ENCODE measurements around the gene CBX7.
A peak's percentile ranks its signal among the peaks of the same experiment; 100 is the strongest.

CBX7 gene

GRCh38 chr22:39152511-39153219, at the start of gene CBX7:
Gene CBX7, minus strand, starts transcription at chr22:39152680. Its CDS starts 236 bp downstream, at chr22:39152444.
- peak; percentile 93 for DNase-seq

GRCh38 chr22:39197578-39197977, 45.1 kb upstream of the CBX7 start:
- no peak for DNase-seq

DNA sequence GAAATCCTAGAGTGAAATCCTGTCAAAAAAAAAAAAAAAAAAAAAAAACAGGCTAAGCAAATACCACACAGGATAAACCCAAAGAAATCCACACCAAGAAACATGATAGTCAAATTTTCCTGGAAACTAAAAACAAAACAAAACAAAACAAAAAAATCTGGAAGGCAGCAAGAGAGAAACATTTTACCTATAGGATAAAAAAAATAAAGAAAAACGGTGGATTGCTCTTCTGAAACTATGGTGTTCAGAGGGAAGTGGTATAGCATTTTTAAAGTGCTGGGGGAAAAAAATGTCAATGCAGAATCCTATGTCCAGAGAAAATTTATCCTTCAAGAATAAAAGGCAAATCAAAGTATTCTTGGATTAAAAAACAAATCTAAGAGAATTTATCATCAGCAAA, 41.6 kb upstream of the CBX7 start:
- no peak for DNase-seq

DNA sequence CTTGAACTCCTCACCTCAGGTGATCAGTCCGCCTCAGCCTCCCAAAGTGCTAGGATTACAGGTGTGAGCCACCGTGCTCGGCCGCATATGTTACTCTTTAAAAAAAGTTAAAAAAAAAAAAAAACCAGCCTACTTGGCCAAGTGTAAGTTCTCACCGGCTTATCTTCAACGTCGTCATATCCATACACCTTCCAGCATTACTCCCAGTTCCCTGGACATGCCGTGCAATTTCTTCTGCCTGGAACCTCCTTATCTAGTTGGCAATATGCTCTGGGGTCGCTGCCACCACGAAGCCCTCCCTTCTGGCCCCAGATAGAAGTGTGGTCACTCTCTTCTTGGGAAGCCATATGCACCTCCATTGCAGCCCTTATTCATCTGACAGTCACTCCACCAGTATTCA, 36.3 kb upstream of the CBX7 start:
- DNase-seq: no peak

- DNase-seq: no peak
These were observed 33.1 kb upstream of the CBX7 start for GRCh38 chr22:39185601-39186012.

- DNase-seq: no peak
These were observed 32.4 kb upstream of the CBX7 start for GRCh38 chr22:39184586-39185577.

- DNase-seq: no peak
These were observed 31.6 kb upstream of the CBX7 start for GRCh38 chr22:39183991-39184585.

- no peak for DNase-seq
These were observed 30.1 kb upstream of the CBX7 start for GRCh38 chr22:39182478-39183030.

- no peak for DNase-seq
These were observed 29.3 kb upstream of the CBX7 start for GRCh38 chr22:39181778-39182177.

DNA sequence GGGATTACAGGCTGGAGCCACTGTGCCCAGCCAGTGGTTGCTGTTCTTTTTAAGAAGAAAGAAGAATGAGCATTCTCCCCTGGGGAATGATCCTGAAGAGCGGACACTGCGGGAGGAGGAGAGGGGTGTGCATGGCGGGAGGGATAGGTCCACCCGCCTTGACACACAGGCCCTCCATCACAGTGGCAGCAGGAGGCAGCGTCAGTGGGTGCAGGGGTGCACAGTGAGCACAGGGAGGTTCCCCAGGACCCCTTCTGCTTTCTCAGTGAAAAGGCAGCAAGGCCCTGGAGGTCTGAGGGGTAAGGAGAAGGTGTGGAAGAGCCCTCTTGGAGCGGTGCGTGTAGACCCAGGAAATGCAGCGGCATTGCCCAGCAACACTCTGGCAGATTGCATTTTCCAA, 28.9 kb upstream of the CBX7 start:
- no peak for DNase-seq

GRCh38 chr22:39179841-39180335, 27.4 kb upstream of the CBX7 start:
- DNase-seq: no peak

DNA sequence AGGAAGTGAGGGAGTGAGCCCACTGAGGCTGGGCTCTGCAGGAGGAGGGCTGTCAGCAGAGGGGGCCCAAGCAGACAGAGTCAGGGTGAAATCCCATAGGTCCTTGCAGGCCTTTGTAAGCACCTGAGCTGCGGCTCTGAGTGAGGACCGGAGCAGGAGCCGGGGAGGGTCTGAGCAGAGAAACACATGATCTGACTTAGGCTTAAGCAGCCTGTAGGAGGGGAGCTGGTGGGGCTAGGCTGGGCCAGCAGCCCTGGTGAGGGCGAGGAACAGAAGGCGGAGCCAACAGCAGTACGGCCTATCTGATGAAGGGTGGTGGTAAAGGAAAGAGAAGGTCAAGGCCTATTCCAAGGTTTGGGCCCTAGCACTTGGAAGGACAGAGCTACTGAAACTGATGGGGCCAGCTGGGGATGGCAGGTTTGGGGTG, 26.9 kb upstream of the CBX7 start:
- no peak for DNase-seq

DNA sequence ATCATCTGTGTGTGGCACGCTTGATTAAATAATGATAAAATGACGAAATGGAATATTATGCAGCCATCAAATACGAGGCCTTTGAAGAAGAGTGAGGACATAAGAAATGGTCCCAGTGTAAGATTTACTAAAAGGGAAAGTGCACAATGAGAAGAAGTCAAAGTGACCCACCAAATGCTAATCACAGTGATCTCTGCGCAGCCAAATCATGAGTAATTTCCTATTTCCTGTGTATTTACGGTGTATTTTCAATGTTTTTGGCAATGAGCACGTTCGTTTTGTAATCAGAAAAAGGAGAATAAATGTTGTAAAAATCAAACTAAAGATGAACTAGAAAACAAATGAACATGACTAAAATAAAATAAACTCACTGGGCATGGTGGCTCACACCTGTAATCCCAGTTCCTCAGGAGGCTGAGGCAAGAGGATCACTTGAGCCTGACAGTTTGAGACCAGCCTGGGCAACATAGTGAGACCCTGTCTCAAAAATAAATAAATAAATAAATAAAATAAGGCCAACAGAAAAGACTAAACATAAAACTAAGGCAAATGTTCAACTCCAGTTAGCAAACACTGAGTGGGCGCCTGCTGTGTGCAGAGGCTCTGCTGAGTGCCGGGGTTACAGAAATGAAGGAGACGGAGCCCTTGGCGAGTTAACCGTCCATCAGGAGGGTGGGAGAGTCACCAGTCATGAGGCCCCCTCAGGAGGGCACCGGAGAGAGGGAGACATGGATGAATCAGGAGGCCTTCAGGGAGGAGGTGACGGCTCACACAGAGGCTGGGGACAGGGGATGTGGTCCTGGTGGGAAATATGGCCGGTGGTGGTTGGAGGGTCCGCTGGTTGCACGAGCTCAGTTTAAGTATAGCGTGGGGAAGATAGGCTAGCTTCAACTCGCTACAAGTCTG, 26.0 kb upstream of the CBX7 start:
- no peak for DNase-seq

DNA sequence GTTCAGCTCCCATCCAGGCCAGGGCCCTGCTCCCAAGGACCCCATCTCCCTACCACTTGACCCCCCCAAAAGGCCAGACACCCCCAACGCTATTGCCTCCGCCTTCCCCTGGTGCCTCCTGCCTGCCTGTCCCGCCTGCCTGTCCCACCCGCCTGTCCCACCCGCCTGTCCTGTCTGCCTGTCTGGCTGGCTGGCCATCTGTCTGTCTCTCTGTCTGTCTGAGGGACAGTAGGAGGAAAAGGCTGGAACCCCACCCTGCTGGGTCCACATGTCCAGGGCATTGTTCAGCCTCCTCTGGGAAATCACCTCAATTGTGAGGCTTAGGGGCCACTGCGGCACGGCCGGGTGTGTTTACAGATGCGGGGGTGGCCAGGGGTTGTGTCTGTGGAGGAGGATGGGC, 25.3 kb upstream of the CBX7 start:
- no peak for DNase-seq

- no peak for DNase-seq
These were observed 24.9 kb upstream of the CBX7 start for GRCh38 chr22:39177456-39177775.

DNA sequence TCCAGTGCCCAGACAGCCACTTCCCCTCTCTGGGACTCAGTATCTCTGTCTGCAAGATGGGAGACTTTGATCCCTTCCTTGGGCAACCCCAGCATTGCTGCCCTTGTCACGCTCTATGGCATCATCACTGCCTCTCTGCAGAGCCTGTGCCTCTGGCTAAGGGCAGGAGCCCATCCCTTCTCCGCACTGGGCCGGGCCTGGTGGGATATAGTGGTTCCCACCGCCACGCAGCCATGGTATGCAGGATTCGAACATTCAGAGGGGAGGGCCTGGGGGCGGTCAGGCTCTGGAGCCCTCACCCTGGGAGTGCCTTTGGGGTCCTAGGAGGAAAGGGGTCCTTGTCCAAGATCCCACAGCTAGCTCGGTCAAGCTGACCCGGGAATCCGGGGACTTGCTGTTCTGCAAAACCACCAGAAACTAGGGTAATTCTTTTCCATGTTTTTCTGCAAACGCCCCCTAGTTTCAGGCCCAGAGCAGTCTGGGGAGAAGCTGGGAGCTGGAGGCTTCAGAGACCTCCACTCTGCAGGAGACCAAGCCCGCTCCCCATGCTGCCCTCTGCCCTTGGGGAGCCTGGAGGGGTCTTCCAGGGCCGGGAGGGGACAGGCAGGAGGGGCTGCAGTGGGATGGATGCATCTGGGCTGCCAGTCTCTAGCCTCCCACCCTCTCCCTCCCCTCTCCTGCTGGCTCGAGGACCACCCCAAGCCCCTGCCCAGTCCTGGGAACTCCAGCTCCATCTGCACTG, 24.4 kb upstream of the CBX7 start:
- DNase-seq: no peak

- DNase-seq: no peak
These were observed 23.7 kb upstream of the CBX7 start for GRCh38 chr22:39176143-39176713.

- no peak for DNase-seq
These were observed 23.1 kb upstream of the CBX7 start for GRCh38 chr22:39175353-39176142.

- DNase-seq: no peak
These were observed 22.2 kb upstream of the CBX7 start for GRCh38 chr22:39174498-39175352.
